GM12878 (cell line): ENCODE results near the gene PLEKHF1. TPM values are rescaled to one million over a fixed set of nuclear protein-coding genes. Genes with fewer than 3 reads are reported as not detected.

Source experiments
- ATAC-seq: fragments of 200-7000 bp; cut with Tn5 transposase; 3 replicates; pipeline ENCODE4 v1.9.1; 2020; ENCODE audit warnings: mild to moderate bottlenecking, moderate library complexity
- BruUV-seq: library from RNA; stranded (reverse); fragments of 400-500 nt; replicated peaks from 2 replicates; lab custom pipeline; 2021; lab: Mats Ljungman, UMichigan
- CTCF ChIA-PET: fragments of 300-600 bp; sonication (Branson Sonifier 250); formaldehyde crosslinking; extraction: SDS; loops from one replicate; lab custom pipeline; 2021; ENCODE audit warnings: inconsistent platforms; lab: Yijun Ruan, JAX
- POLR2A ChIA-PET: fragments of 350-600 bp; formaldehyde crosslinking; extraction: SDS; loops from one replicate; lab custom pipeline; 2021; ENCODE audit warnings: inconsistent platforms; lab: Charles Lee
- RAD21 ChIA-PET: fragments of 300-600 bp; sonication (Branson Sonifier 250); formaldehyde crosslinking; loops from one replicate; lab custom pipeline; 2023; ENCODE audit warnings: antibody characterized with exemption; ENCODE audit not compliant: unreplicated experiment; lab: Charles Lee
- SMC1A ChIA-PET: fragments of 300-600 bp; sonication (Branson Sonifier 250); formaldehyde crosslinking; loops from one replicate; lab custom pipeline; 2023; ENCODE audit not compliant: unreplicated experiment, uncharacterized antibody; lab: Charles Lee
- DNase-seq: peaks from one replicate; pipeline ENCODE4 v3.0.0-alpha.2; 2011; ENCODE audit warnings: low read depth, low spot score
- FAIRE-seq: peaks from 3 replicates; lab custom pipeline; 2011; peaks lifted over from hg19 to GRCh38; lab: Jason Lieb, UNC
- H2AFZ ChIP-seq: 2 replicates; pipeline ENCODE4 v1.6.0; 2011; ENCODE audit warnings: low read depth, low read length, control low read depth; ENCODE audit not compliant: control insufficient read depth
- H3K27ac ChIP-seq: 2 replicates; pipeline ENCODE4 v1.5.1; 2011; ENCODE audit warnings: control low read depth; ENCODE audit not compliant: control insufficient read depth, insufficient read depth
- H3K27me3 ChIP-seq, 2 experiments: replicated peaks in 1 of 2; 2 replicates each; pipeline versions ENCODE4 v1.6.0 to v1.6.1; 2011; ENCODE audit warnings: low read length in 1 of 2; ENCODE audit not compliant: control insufficient read depth in 2 of 2, insufficient read depth in 2 of 2
- H3K36me3 ChIP-seq, 2 experiments: 2 replicates each; pipeline ENCODE4 v1.5.1; 2011; ENCODE audit warnings: low read length in 1 of 2; ENCODE audit not compliant: control insufficient read depth in 2 of 2, insufficient read depth in 2 of 2
- H3K4me1 ChIP-seq: 2 replicates; pipeline ENCODE4 v1.6.1; 2011; ENCODE audit warnings: mild to moderate bottlenecking, low read length, moderate library complexity, mixed read lengths; ENCODE audit not compliant: control insufficient read depth, insufficient read depth
- H3K4me2 ChIP-seq: 2 replicates; pipeline ENCODE4 v1.6.0; 2011; ENCODE audit warnings: control low read depth; ENCODE audit not compliant: control insufficient read depth, insufficient read depth
- H3K4me3 ChIP-seq: fragments of 200-600 bp; sonication (generic); 2 replicates; pipeline ENCODE4 v1.5.1; 2016
- H3K79me2 ChIP-seq: 2 replicates; pipeline ENCODE4 v1.6.0; 2011; ENCODE audit warnings: low read length; ENCODE audit not compliant: control insufficient read depth, insufficient read depth
- H3K9ac ChIP-seq: 2 replicates; pipeline ENCODE4 v1.8.0; 2011; ENCODE audit warnings: low read length, control low read depth, mixed read lengths; ENCODE audit not compliant: control insufficient read depth, insufficient read depth
- H3K9me3 ChIP-seq: replicated peaks from 3 replicates; pipeline ENCODE4 v1.5.1; 2011; ENCODE audit warnings: mild to moderate bottlenecking, low read length; ENCODE audit not compliant: control insufficient read depth, insufficient read depth
- H4K20me1 ChIP-seq: 2 replicates; pipeline ENCODE4 v1.6.0; 2011; ENCODE audit not compliant: control insufficient read depth, insufficient read depth
- BACH1 ChIP-seq: fragments of 450-650 bp; IDR thresholded peaks from 2 replicates; pipeline ENCODE4 v1.6.1; 2017; ENCODE audit warnings: mild to moderate bottlenecking, borderline replicate concordance
- HDAC6 ChIP-seq: fragments of 200-600 bp; sonication (generic); IDR thresholded peaks from one replicate; pipeline ENCODE4 v1.8.0; 2017; ENCODE audit warnings: antibody characterized with exemption; ENCODE audit not compliant: unreplicated experiment
- IKZF1 ChIP-seq: fragments of 450-650 bp; conservative IDR thresholded peaks from 2 replicates; pipeline ENCODE4 v1.6.1; 2017; ENCODE audit warnings: antibody characterized with exemption, mild to moderate bottlenecking
- IKZF2 ChIP-seq, 2 experiments: fragments of 450-650 bp; IDR thresholded peaks; 2 replicates each; pipeline ENCODE4 v1.6.1; 2017; ENCODE audit warnings: mild to moderate bottlenecking in 2 of 2, moderate library complexity in 2 of 2
- JUND ChIP-seq: IDR thresholded peaks from 2 replicates; pipeline ENCODE4 v1.6.1; 2012; ENCODE audit warnings: low read depth, mild to moderate bottlenecking, low read length, improper control_type of control experiment, moderate library complexity
- MEF2A ChIP-seq: IDR thresholded peaks from 2 replicates; pipeline ENCODE4 v1.6.1; 2011; ENCODE audit warnings: low read depth, mild to moderate bottlenecking, low read length, moderate library complexity; ENCODE audit not compliant: insufficient read depth
- MTA3 ChIP-seq: IDR thresholded peaks from 2 replicates; pipeline ENCODE4 v1.6.1; 2012; ENCODE audit warnings: low read length, inconsistent platforms, borderline replicate concordance
- MYB ChIP-seq: fragments of 150-350 bp; IDR thresholded peaks from 2 replicates; pipeline ENCODE4 v1.6.1; 2014; ENCODE audit warnings: mild to moderate bottlenecking, low read depth, low read length, borderline replicate concordance
- RB1 ChIP-seq: fragments of 450-650 bp; formaldehyde crosslinking; IDR thresholded peaks from 2 replicates; pipeline ENCODE4 v1.6.1; 2017; ENCODE audit warnings: mild to moderate bottlenecking, borderline replicate concordance
- RFX5 ChIP-seq: IDR thresholded peaks from 2 replicates; pipeline ENCODE4 v1.6.1; 2011; ENCODE audit warnings: low read depth, low read length, improper control_type of control experiment
- RUNX3 ChIP-seq: IDR thresholded peaks from 2 replicates; pipeline ENCODE4 v1.6.1; 2012; ENCODE audit warnings: low read length, inconsistent platforms
- SMAD1 ChIP-seq: fragments of 450-650 bp; IDR thresholded peaks from 2 replicates; pipeline ENCODE4 v1.6.1; 2018; ENCODE audit warnings: mild to moderate bottlenecking, low read depth; ENCODE audit not compliant: partially characterized antibody
- SMARCA5 ChIP-seq: fragments of 450-650 bp; IDR thresholded peaks from 2 replicates; pipeline ENCODE4 v1.6.1; 2017; ENCODE audit warnings: mild to moderate bottlenecking
- TCF12 ChIP-seq: IDR thresholded peaks from 2 replicates; pipeline ENCODE4 v1.6.1; 2011; ENCODE audit warnings: low read depth, mild to moderate bottlenecking, low read length
- YY1 ChIP-seq: IDR thresholded peaks from 2 replicates; pipeline ENCODE4 v1.6.1; 2011; ENCODE audit warnings: low read depth, mild to moderate bottlenecking, low read length
- ZBED1 ChIP-seq: IDR thresholded peaks from 2 replicates; pipeline ENCODE4 v1.6.1; 2016; ENCODE audit warnings: borderline replicate concordance
- ZNF24 ChIP-seq: fragments of 450-650 bp; IDR thresholded peaks from 2 replicates; pipeline ENCODE4 v1.6.1; 2017; ENCODE audit warnings: antibody characterized with exemption, mild to moderate bottlenecking
- WGBS: methylation state at CpG from one replicate; pipeline ENCODE4 v1.1.6; 2016; ENCODE audit warnings: low lambda C conversion rate; ENCODE audit not compliant: insufficient replicate concordance, insufficient coverage; ENCODE audit errors: missing lambda C conversion rate; 5-methylcytosine and 5-hydroxymethylcytosine counted together
- in situ Hi-C: fragments of 300-500 bp; cut with MboI; formaldehyde crosslinking; loops from 9 replicates; pipeline ENCODE4 v1.14.3; 2018; ENCODE audit warnings: mixed read lengths
- intact Hi-C: fragments of 100-400 bp; cut with micrococcal nuclease; formaldehyde crosslinking; loops from one replicate; pipeline ENCODE4 v1.14.2; 2022; ENCODE audit not compliant: unreplicated experiment
- polyA plus RNA-seq, 11 experiments: library from polyadenylated mRNA; depleted of rRNA in 4 of 11; unstranded in 6 of 11; stranded (reverse) in 5 of 11; fragments of >200 nt; fragmentation: Nextera tagmentation in 4 of 11; fragmentation: Illumina TruSeq in 1 of 11; extraction: Ambion mirVana in 4 of 11; extraction: Trizol in 1 of 11; gene quantifications; 1 replicate in 1 of 11; 2 replicates in 10 of 11; pipeline versions ENCODE4 v1.2.1 to v1.2.3, GENCODE V29; 2011 to 2016; ENCODE audit warnings: inconsistent platforms in 2 of 11, missing spikeins in 2 of 11, low read depth in 1 of 11
- total RNA-seq, 4 experiments: library from RNA; depleted of rRNA in 3 of 4; stranded (reverse); fragments of >200 nt in 3 of 4; fragmentation: Illumina TruSeq in 1 of 4; extraction: Trizol in 1 of 4; gene quantifications; 2 replicates each; pipeline versions ENCODE4 v1.2.1 to v1.2.3, GENCODE V29; 2013 to 2021
- TF ChIP-seq, protein P1 (sequence below): fragments of 450-650 bp; IDR thresholded peaks from 2 replicates; pipeline ENCODE4 v1.6.1; 2017; ENCODE audit warnings: borderline replicate concordance
- TF ChIP-seq, protein P2 (sequence below): IDR thresholded peaks from 2 replicates; pipeline ENCODE4 v1.6.1; 2012; ENCODE audit warnings: low read depth, low read length, improper control_type of control experiment
- TF ChIP-seq, protein P3 (sequence below): IDR thresholded peaks from 2 replicates; pipeline ENCODE4 v1.6.1; 2012; ENCODE audit warnings: mild to moderate bottlenecking, low read depth, low read length

Gene PLEKHF1
- total and polyA plus RNA-seq, 10 of the 15 experiments (the other 5 are each of a cell fraction or from before 2014, with no cell fraction given): 0.10 to 20.3 (median 15.3) TPM

DNA sequence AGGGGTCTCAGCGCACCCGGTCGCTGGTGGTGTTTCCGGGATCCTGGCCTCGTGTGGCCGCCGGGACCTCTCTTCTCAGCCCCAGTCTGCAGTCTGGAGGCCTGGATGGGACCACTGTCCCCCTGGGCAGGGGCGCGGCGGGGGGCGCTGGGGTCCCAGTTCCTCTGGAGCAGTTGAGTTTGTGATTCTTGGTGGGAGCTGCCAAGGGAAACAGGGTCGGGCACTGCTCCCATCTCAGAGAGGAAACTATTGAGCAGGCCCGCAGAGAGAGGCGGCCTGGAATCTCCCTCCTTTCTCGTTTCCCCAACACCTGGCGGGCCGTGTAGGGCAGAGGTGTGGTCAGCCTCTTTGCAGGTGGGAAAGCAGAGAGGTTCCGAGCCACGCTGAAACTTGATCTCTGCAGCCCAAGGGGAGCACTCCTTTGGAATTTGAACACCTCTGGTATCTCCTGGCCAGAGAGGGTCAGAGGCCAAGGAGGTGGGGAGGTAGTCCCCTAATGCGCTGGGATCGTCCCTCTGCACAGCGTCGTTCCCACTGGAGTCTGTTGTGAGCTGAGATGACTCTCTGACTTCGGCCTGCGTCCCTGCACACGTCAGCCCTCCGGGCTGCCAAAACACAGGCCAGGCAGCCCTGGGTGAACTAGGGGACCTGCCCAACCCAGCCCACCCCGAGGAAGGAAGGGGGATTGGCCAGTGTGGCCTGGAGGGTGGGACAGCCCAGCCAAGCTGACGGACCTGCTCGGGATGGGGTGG, 741 bp downstream of the PLEKHF1 start:
- no peak overlapping the region for H2AFZ ChIP-seq
- ATAC-seq: peak; percentile 46
- FAIRE-seq: no peak
- H3K4me2 ChIP-seq: peak overlapping the region; percentile 91
- no peak for DNase-seq
- H3K4me1 ChIP-seq: peaks cover 40% of the 10 kb centered on the region
- H3K4me3 ChIP-seq: peak overlapping the region; percentile 92
- ChIA-PET POLR2A (interaction anchor here (0.7 to 1.3 kb wide), 7 partner anchors 38 to 60 kb away, joined by 3 to 10 read pairs (median 4); partner anchors contain the start of genes C19orf12 and POP4), RAD21 (interaction anchor here (0.8 to 5.3 kb wide), 9 partner anchors 10 to 179 kb away, joined by 3 to 78 read pairs (median 4); partner anchors contain the start of genes C19orf12 and POP4), CTCF (interaction anchor here (0.7 to 6.5 kb wide), 13 partner anchors 14 to 96 kb away, joined by 3 to 111 read pairs (median 4); partner anchors contain the start of genes C19orf12 and POP4), SMC1A (interaction anchor here (0.7 to 4.7 kb wide), 14 partner anchors 9 to 60 kb away, joined by 3 to 42 read pairs (median 4); partner anchors contain the start of genes C19orf12 and POP4)
- peaks cover 54% of the 10 kb centered on the region for H3K79me2 ChIP-seq
- peak overlapping the region; percentile 84 for H3K27ac ChIP-seq
- H4K20me1 ChIP-seq: no peaks in the 10 kb centered on the region
- no peaks in the 10 kb centered on the region for H3K9me3 ChIP-seq
- in situ Hi-C loops: loop anchor here (10.0 kb wide), 1 partner anchor 51 kb away; no protein-coding TSS in a partner anchor
- 27% methylated on average over 30 of the region's 30 CpGs for WGBS
- no peaks in the 10 kb centered on the region; a peak in 2 of 4 replicates for H3K36me3 ChIP-seq
- BruUV-seq: no TSS peak
- H3K27me3 ChIP-seq: no peaks in the 10 kb centered on the region
- H3K9ac ChIP-seq: peak overlapping the region; percentile 75
- intact Hi-C loops: loop anchor here (1.0 to 2.0 kb wide), 3 partner anchors 29 to 56 kb away; no protein-coding TSS in a partner anchor
- no peak for TF ChIP-seq HDAC6
- TF ChIP-seq SMARCA5: no peak
- TF ChIP-seq YY1: no peak
- no peak for TF ChIP-seq IKZF1
- TF ChIP-seq MEF2A: no peak
- TF ChIP-seq ZBED1: no peak
- TF ChIP-seq, protein P1, sequence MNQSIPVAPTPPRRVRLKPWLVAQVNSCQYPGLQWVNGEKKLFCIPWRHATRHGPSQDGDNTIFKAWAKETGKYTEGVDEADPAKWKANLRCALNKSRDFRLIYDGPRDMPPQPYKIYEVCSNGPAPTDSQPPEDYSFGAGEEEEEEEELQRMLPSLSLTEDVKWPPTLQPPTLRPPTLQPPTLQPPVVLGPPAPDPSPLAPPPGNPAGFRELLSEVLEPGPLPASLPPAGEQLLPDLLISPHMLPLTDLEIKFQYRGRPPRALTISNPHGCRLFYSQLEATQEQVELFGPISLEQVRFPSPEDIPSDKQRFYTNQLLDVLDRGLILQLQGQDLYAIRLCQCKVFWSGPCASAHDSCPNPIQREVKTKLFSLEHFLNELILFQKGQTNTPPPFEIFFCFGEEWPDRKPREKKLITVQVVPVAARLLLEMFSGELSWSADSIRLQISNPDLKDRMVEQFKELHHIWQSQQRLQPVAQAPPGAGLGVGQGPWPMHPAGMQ: no peak
- no peak for TF ChIP-seq IKZF2 (IDR thresholded peaks at IDR 0.05)
- TF ChIP-seq, protein P2, sequence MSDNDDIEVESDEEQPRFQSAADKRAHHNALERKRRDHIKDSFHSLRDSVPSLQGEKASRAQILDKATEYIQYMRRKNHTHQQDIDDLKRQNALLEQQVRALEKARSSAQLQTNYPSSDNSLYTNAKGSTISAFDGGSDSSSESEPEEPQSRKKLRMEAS: no peak
- no peak for TF ChIP-seq SMAD1
- TF ChIP-seq JUND: no peak
- TF ChIP-seq MYB: no peak
- TF ChIP-seq MTA3: no peak
- no peak for TF ChIP-seq ZNF24
- TF ChIP-seq TCF12: peak; percentile 58; the same call in 1 of the 2 replicates
- peak; percentile 44; the same call in 1 of the 2 replicates for TF ChIP-seq RUNX3
- TF ChIP-seq BACH1: no peak
- TF ChIP-seq RFX5: no peak
- no peak for TF ChIP-seq RB1
- TF ChIP-seq, protein P3, sequence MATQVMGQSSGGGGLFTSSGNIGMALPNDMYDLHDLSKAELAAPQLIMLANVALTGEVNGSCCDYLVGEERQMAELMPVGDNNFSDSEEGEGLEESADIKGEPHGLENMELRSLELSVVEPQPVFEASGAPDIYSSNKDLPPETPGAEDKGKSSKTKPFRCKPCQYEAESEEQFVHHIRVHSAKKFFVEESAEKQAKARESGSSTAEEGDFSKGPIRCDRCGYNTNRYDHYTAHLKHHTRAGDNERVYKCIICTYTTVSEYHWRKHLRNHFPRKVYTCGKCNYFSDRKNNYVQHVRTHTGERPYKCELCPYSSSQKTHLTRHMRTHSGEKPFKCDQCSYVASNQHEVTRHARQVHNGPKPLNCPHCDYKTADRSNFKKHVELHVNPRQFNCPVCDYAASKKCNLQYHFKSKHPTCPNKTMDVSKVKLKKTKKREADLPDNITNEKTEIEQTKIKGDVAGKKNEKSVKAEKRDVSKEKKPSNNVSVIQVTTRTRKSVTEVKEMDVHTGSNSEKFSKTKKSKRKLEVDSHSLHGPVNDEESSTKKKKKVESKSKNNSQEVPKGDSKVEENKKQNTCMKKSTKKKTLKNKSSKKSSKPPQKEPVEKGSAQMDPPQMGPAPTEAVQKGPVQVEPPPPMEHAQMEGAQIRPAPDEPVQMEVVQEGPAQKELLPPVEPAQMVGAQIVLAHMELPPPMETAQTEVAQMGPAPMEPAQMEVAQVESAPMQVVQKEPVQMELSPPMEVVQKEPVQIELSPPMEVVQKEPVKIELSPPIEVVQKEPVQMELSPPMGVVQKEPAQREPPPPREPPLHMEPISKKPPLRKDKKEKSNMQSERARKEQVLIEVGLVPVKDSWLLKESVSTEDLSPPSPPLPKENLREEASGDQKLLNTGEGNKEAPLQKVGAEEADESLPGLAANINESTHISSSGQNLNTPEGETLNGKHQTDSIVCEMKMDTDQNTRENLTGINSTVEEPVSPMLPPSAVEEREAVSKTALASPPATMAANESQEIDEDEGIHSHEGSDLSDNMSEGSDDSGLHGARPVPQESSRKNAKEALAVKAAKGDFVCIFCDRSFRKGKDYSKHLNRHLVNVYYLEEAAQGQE: no peak
